ENCODE results near the gene PIK3R2. TPM values are rescaled to one million over a fixed set of nuclear protein-coding genes. Genes with fewer than 3 reads are reported as not detected.
"Not testable (repeated sequence)": the region's sequence is repeated elsewhere in the genome, so short reads cannot be mapped to it uniquely, and the experiment has no call there.

PIK3R2 gene
- polyA plus RNA-seq, 1 experiment: 19.7 TPM

GRCh38 chr19:18206018-18206417 is 53.1 kb downstream of the PIK3R2 start:
- TF ChIP-seq CTCF (IDR thresholded peaks at IDR 0.05; ENCODE audit: low read depth, low read length): no peak
- peak overlapping the region; percentile 100 for H3K27ac ChIP-seq (ENCODE audit: low read depth, low read length)
- no peaks in the 10 kb centered on the region for H3K27me3 ChIP-seq (ENCODE audit: control insufficient read depth, insufficient read depth, low read length)
- ChIA-PET CTCF (interaction anchor here (1.4 to 7.1 kb wide), 4 partner anchors 46 to 123 kb away, joined by 5 to 56 read pairs (median 8); no protein-coding TSS in a partner anchor), POLR2A (interaction anchor here (1.3 to 3.6 kb wide), 3 partner anchors 13 to 86 kb away, joined by 3 to 30 read pairs (median 30); partner anchors contain the start of genes JUND and MPV17L2)
- no peak for DNase-seq (ENCODE audit: low read depth, low spot score)
- H3K4me3 ChIP-seq (ENCODE audit: low read depth, low read length): peak overlapping the region; percentile 71
- no peaks in the 10 kb centered on the region; the same call in 1 of the 2 replicates for H3K9me3 ChIP-seq (ENCODE audit: control insufficient read depth, insufficient read depth, low read length)

GRCh38 chr19:18208098-18208951 is 55.4 kb downstream of the PIK3R2 start:
- peak; percentile 65 for DNase-seq (ENCODE audit: low read depth, low spot score)

GRCh38 chr19:18209912-18210311 is 56.9 kb downstream of the PIK3R2 start:
- H3K9me3 ChIP-seq (ENCODE audit: control insufficient read depth, insufficient read depth, low read length); H3K4me3 ChIP-seq (ENCODE audit: low read depth, low read length); H3K27ac ChIP-seq (ENCODE audit: low read depth, low read length); H3K27me3 ChIP-seq (ENCODE audit: control insufficient read depth, insufficient read depth, low read length); DNase-seq (ENCODE audit: low read depth, low spot score): not testable (repeated sequence)
- CTCF ChIA-PET: interaction anchor here (3.8 kb wide), 1 partner anchor 43 kb away, joined by 48 read pairs; a partner anchor contains a TSS
- POLR2A ChIA-PET: interaction anchor here (0.7 to 1.5 kb wide), 2 partner anchors 12 to 72 kb away, joined by 3 to 4 read pairs; partner anchors contain the start of gene JUND

More at GRCh38 chr19:18208098-18208951, 55.4 kb downstream of the PIK3R2 start:
- POLR2A ChIA-PET: interaction anchor here (0.7 to 1.2 kb wide), 4 partner anchors 16 to 578 kb away, joined by 3 to 6 read pairs (median 4); partner anchors contain the start of gene JUND
- Histone ChIP-seq H3K27me3 (ENCODE audit: control insufficient read depth, insufficient read depth, low read length) (no peaks in the 10 kb centered on the region), H3K4me3 (ENCODE audit: low read depth, low read length) (peak overlapping the region; percentile 46), H3K9me3 (ENCODE audit: control insufficient read depth, insufficient read depth, low read length) (no peaks in the 10 kb centered on the region; the same call in 1 of the 2 replicates), H3K27ac (ENCODE audit: low read depth, low read length) (peak overlapping the region; percentile 87)
- CTCF ChIA-PET: interaction anchor here (0.5 to 3.8 kb wide), 24 partner anchors 10 to 939 kb away, joined by 3 to 48 read pairs (median 4); a partner anchor contains a TSS
- peak; percentile 41 for TF ChIP-seq CTCF (IDR thresholded peaks at IDR 0.05; ENCODE audit: low read depth, low read length)

GRCh38 chr19:18211683-18212082 is 58.7 kb downstream of the PIK3R2 start:
- Histone ChIP-seq H3K9me3 (ENCODE audit: control insufficient read depth, insufficient read depth, low read length) (no peaks in the 10 kb centered on the region), H3K4me3 (ENCODE audit: low read depth, low read length) (no peak overlapping the region), H3K27ac (ENCODE audit: low read depth, low read length) (no peak overlapping the region), H3K27me3 (ENCODE audit: control insufficient read depth, insufficient read depth, low read length) (no peaks in the 10 kb centered on the region)
- TF ChIP-seq CTCF (IDR thresholded peaks at IDR 0.05; ENCODE audit: low read depth, low read length): no peak
- DNase-seq (ENCODE audit: low read depth, low spot score): no peak
- POLR2A ChIA-PET: interaction anchor here (0.7 kb wide), 1 partner anchor 35 kb away, joined by 4 read pairs; no protein-coding TSS in a partner anchor
- CTCF ChIA-PET: no interaction called here

- DNase-seq (ENCODE audit: low read depth, low spot score): no peak
- H3K27ac ChIP-seq (ENCODE audit: low read depth, low read length): peak overlapping the region; percentile 21
- no peak overlapping the region for H3K4me3 ChIP-seq (ENCODE audit: low read depth, low read length)
- no peaks in the 10 kb centered on the region; the same call in 1 of the 2 replicates for H3K9me3 ChIP-seq (ENCODE audit: control insufficient read depth, insufficient read depth, low read length)
- CTCF ChIA-PET: no interaction called here
- POLR2A ChIA-PET: no interaction called here
- H3K27me3 ChIP-seq (ENCODE audit: control insufficient read depth, insufficient read depth, low read length): no peaks in the 10 kb centered on the region
- no peak for TF ChIP-seq CTCF (IDR thresholded peaks at IDR 0.05; ENCODE audit: low read depth, low read length)
These were observed 61.9 kb downstream of the PIK3R2 start for GRCh38 chr19:18214779-18215433.
